Measurements from ENCODE around the gene ATG13. TPM values are rescaled to one million over a fixed set of nuclear protein-coding genes. Genes with fewer than 3 reads are reported as not detected.

The ATG13 gene
- total and polyA plus RNA-seq, 2 experiments from 2014 or later, result 32.9 to 71.1 TPM

- no peak for TF ChIP-seq STAT1 (IDR thresholded peaks at IDR 0.05; ENCODE audit: unreplicated experiment)
Measured at GRCh38 chr11:46630237-46630636, 12.9 kb downstream of the ATG13 start (continued).

- Mint-ChIP-seq H3K9me3 (no peaks in the 10 kb centered on the region), H3K4me1 (no peaks in the 10 kb centered on the region), H3K27ac (no peak overlapping the region), H3K36me3 (ENCODE audit: low read depth) (0 out of 3 replicates have a peak, but pooled peaks cover 8% of the 10 kb centered on the region), H3K27me3 (ENCODE audit: insufficient read depth, low read depth, poor library complexity) (peaks cover 2% of the 10 kb centered on the region), H3K4me3 (no peak overlapping the region)
- DNase-seq (ENCODE audit: low spot score), result no peak
- Histone ChIP-seq H3K79me2 (replicated peaks; ENCODE audit: insufficient read depth) (peaks cover 4% of the 10 kb centered on the region; the same call in 1 of the 2 replicates), H3K27me3 (ENCODE audit: insufficient read depth) (no peaks in the 10 kb centered on the region), H3K4me2 (no peak overlapping the region), H2AFZ (no peak overlapping the region), H3K9me2 (ENCODE audit: insufficient read depth) (no peaks in the 10 kb centered on the region), H3K4me3 (no peak overlapping the region), H3K36me3 (ENCODE audit: insufficient read depth) (no peaks in the 10 kb centered on the region; the same call in 1 of the 2 replicates), H3K27ac (ENCODE audit: low read depth) (no peak overlapping the region), H4K20me1 (replicated peaks; ENCODE audit: insufficient read depth) (no peaks in the 10 kb centered on the region; the same call in 1 of the 2 replicates), H3F3A (replicated peaks; ENCODE audit: low read depth) (no peaks in the 10 kb centered on the region), H3K4me1 (ENCODE audit: insufficient read depth) (no peaks in the 10 kb centered on the region)
- no peak for ATAC-seq
- TF ChIP-seq, protein P1, sequence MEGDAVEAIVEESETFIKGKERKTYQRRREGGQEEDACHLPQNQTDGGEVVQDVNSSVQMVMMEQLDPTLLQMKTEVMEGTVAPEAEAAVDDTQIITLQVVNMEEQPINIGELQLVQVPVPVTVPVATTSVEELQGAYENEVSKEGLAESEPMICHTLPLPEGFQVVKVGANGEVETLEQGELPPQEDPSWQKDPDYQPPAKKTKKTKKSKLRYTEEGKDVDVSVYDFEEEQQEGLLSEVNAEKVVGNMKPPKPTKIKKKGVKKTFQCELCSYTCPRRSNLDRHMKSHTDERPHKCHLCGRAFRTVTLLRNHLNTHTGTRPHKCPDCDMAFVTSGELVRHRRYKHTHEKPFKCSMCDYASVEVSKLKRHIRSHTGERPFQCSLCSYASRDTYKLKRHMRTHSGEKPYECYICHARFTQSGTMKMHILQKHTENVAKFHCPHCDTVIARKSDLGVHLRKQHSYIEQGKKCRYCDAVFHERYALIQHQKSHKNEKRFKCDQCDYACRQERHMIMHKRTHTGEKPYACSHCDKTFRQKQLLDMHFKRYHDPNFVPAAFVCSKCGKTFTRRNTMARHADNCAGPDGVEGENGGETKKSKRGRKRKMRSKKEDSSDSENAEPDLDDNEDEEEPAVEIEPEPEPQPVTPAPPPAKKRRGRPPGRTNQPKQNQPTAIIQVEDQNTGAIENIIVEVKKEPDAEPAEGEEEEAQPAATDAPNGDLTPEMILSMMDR (conservative IDR thresholded peaks at IDR 0.05; ENCODE audit: low read depth in 2 of 2), result no peak
- TF ChIP-seq ETS1 (IDR thresholded peaks at IDR 0.05) (no peak), ZNF462 (CRISPR knock-in tag; IDR thresholded peaks at IDR 0.05) (no peak), NANOG (IDR thresholded peaks at IDR 0.05; ENCODE audit: borderline replicate concordance) (no peak), ZNF331 (CRISPR knock-in tag; IDR thresholded peaks at IDR 0.05; ENCODE audit: low read depth) (no peak), STAT1 (IDR thresholded peaks at IDR 0.05; ENCODE audit: unreplicated experiment) (no peak), EZH2 (IDR thresholded peaks at IDR 0.05; ENCODE audit: low read depth, unreplicated experiment) (no peak)
Measured at GRCh38 chr11:46631676-46632075, 14.3 kb downstream of the ATG13 start.
